Activated CD8-positive, alpha-beta memory T cell treated with anti-CD3 and anti-CD28 coated beads, Interleukin-2, amount 50 U/mL, for 24 hours (primary cell): ENCODE measurements around the gene IGIP.
A peak's percentile ranks its signal among the peaks of the same experiment; 100 is the strongest.

Experiments used
- DNase-seq: peaks from one replicate; pipeline ENCODE4 v3.0.0-alpha.2; 2020; ENCODE audit errors: extremely low read depth

The IGIP gene

GRCh38 chr5:140125637-140126036 lies at the start of gene IGIP:
IGIP (plus strand) TSS chr5:140125937; CDS start chr5:140128477, 2,540 bp downstream.
- no peak for DNase-seq

GRCh38 chr5:140076142-140076541 lies 49.6 kb upstream of the IGIP start:
- no peak for DNase-seq

- no peak for DNase-seq
Measured at GRCh38 chr5:140076788-140077187, 48.9 kb upstream of the IGIP start.

GRCh38 chr5:140083120-140083519 lies 42.6 kb upstream of the IGIP start:
- no peak for DNase-seq

- DNase-seq, result no peak
Measured at GRCh38 chr5:140083650-140084049, 42.1 kb upstream of the IGIP start.

- no peak for DNase-seq
Measured at GRCh38 chr5:140084541-140084940, 41.2 kb upstream of the IGIP start.

GRCh38 chr5:140090251-140090650 lies 35.5 kb upstream of the IGIP start:
- no peak for DNase-seq

GRCh38 chr5:140093179-140093578 lies 32.6 kb upstream of the IGIP start:
- no peak for DNase-seq

GRCh38 chr5:140093866-140094265 lies 31.9 kb upstream of the IGIP start:
- no peak for DNase-seq

GRCh38 chr5:140094889-140095288 lies 30.8 kb upstream of the IGIP start:
- DNase-seq, result no peak

- no peak for DNase-seq
Measured at GRCh38 chr5:140101179-140101578, 24.6 kb upstream of the IGIP start.

GRCh38 chr5:140103154-140103553 lies 22.6 kb upstream of the IGIP start:
- no peak for DNase-seq

- no peak for DNase-seq
Measured at GRCh38 chr5:140104100-140104499, 21.6 kb upstream of the IGIP start.

- no peak for DNase-seq
Measured at GRCh38 chr5:140106101-140106500, 19.6 kb upstream of the IGIP start.

GRCh38 chr5:140106805-140107311 lies 18.9 kb upstream of the IGIP start:
- no peak for DNase-seq

- peak; percentile 76 for DNase-seq
Measured at GRCh38 chr5:140107312-140108092, 18.2 kb upstream of the IGIP start.

- DNase-seq, result no peak
Measured at GRCh38 chr5:140108093-140109017, 17.4 kb upstream of the IGIP start.

GRCh38 chr5:140109018-140109758 lies 16.5 kb upstream of the IGIP start:
- DNase-seq, result no peak

- no peak for DNase-seq
Measured at GRCh38 chr5:140109759-140110645, 15.7 kb upstream of the IGIP start.

GRCh38 chr5:140110646-140110957 lies 15.1 kb upstream of the IGIP start:
- no peak for DNase-seq
